Endodermal cell (in vitro differentiated cells): ENCODE measurements around the gene RBM3. TPM values are rescaled to one million over a fixed set of nuclear protein-coding genes. Genes with fewer than 3 reads are reported as not detected.

Experiments
- DNase-seq: peaks from one replicate; pipeline ENCODE4 v3.0.0-alpha.2; 2017
- H3K27ac ChIP-seq: 2 replicates; pipeline ENCODE4 v1.5.1; 2013; ENCODE audit warnings: mild to moderate bottlenecking, low read depth, low read length, moderate library complexity
- H3K27me3 ChIP-seq: 2 replicates; pipeline ENCODE4 v1.6.1; 2013; ENCODE audit warnings: mild to moderate bottlenecking, low read length, moderate library complexity; ENCODE audit not compliant: insufficient read depth, control insufficient read depth, poor library complexity, severe bottlenecking
- H3K36me3 ChIP-seq: 2 replicates; pipeline ENCODE4 v1.7.0; 2013; ENCODE audit warnings: mild to moderate bottlenecking, low read length, moderate library complexity; ENCODE audit not compliant: control insufficient read depth, insufficient read depth
- H3K4me1 ChIP-seq: one replicate; pipeline ENCODE4 v1.7.0; 2013; ENCODE audit warnings: low read length; ENCODE audit not compliant: control insufficient read depth, insufficient read depth
- H3K4me3 ChIP-seq: 2 replicates; pipeline ENCODE4 v1.5.1; 2013; ENCODE audit warnings: mild to moderate bottlenecking, low read length, moderate library complexity
- H3K9ac ChIP-seq: 2 replicates; pipeline ENCODE4 v1.6.1; 2013; ENCODE audit warnings: mild to moderate bottlenecking, low read length, moderate library complexity; ENCODE audit not compliant: poor library complexity, severe bottlenecking; ENCODE audit errors: extremely low read depth
- H3K9me3 ChIP-seq: 2 replicates; pipeline ENCODE4 v1.6.1; 2013; ENCODE audit warnings: mild to moderate bottlenecking, low read length, moderate library complexity; ENCODE audit not compliant: control insufficient read depth
- H3K27ac Mint-ChIP-seq: 2 replicates; pipeline ENCODE4 v1.8.0; 2020; ENCODE audit warnings: mixed read lengths
- H3K27me3 Mint-ChIP-seq: 2 replicates; pipeline ENCODE4 v1.8.0; 2021; ENCODE audit warnings: mild to moderate bottlenecking, mixed read lengths; ENCODE audit not compliant: insufficient read depth
- H3K36me3 Mint-ChIP-seq: 2 replicates; pipeline ENCODE4 v1.8.0; 2020; ENCODE audit warnings: low read depth, mixed read lengths
- H3K4me1 Mint-ChIP-seq: 2 replicates; pipeline ENCODE4 v1.8.0; 2020; ENCODE audit warnings: mixed read lengths
- H3K4me3 Mint-ChIP-seq: 2 replicates; pipeline ENCODE4 v1.8.0; 2020; ENCODE audit warnings: mild to moderate bottlenecking, moderate library complexity, mixed read lengths
- H3K9me3 Mint-ChIP-seq: 2 replicates; pipeline ENCODE4 v1.8.0; 2020; ENCODE audit warnings: mild to moderate bottlenecking, mixed read lengths
- WGBS, 2 experiments: methylation state at CpG; one replicate each; pipeline versions ENCODE4 v1.1.5 to v1.1.7; 2013; ENCODE audit warnings: missing lambda C conversion rate in 2 of 2, mixed read lengths in 1 of 2; ENCODE audit not compliant: insufficient coverage in 1 of 2, insufficient read length in 1 of 2; 5-methylcytosine and 5-hydroxymethylcytosine counted together
- total RNA-seq, 2 donors: library from RNA; stranded (reverse); fragmentation: NEBNext Ultra II Directional in 1 of 2; extraction: Animal tissue kit (Norgen Biotek cat#: 25700) in 1 of 2; gene quantifications; 2 replicates in 1 of 2; 3 replicates in 1 of 2; pipeline ENCODE4 v1.2.1, GENCODE V29; 2021
- TF ChIP-seq, protein P1 (sequence below): fragments of 200-600 bp; sonication (generic); conservative IDR thresholded peaks from 2 replicates; pipeline ENCODE4 v1.5.0; 2021; ENCODE audit warnings: antibody characterized with exemption, mild to moderate bottlenecking

RBM3 gene
- total RNA-seq, 2 donors from 2014 or later: 183 to 189 TPM

DNA sequence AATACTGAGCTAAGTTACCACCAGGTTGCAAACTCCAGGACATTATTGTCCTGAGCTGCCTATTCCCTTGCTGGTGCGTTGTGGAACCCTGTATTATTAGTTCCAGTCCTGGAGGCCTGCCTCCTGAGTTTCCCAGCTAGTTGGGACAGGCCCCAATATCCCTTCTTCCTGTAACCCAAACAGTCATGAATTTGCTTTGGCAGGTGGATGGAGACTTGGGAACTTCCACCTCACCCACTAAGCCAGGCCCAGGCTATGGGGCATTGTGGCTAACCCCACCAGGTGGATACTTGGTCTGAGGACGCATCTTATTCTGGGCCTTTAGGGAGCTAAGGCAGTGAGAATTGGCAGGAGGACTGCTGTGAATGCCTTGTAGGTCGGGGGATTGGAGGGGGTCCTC lies 5.0 kb downstream of the RBM3 start:
- no peak overlapping the region for H3K4me3 ChIP-seq
- H3K9me3 ChIP-seq: no peaks in the 10 kb centered on the region
- peaks cover 6% of the 10 kb centered on the region for H3K4me1 ChIP-seq
- Mint-ChIP-seq H3K27me3 (no peaks in the 10 kb centered on the region), H3K27ac (peak overlapping the region; percentile 73), H3K4me1 (peaks cover 14% of the 10 kb centered on the region), H3K4me3 (no peak overlapping the region), H3K36me3 (peaks cover 45% of the 10 kb centered on the region), H3K9me3 (peaks cover 68% of the 10 kb centered on the region)
- H3K27me3 ChIP-seq: no peaks in the 10 kb centered on the region
- peaks cover 48% of the 10 kb centered on the region for H3K36me3 ChIP-seq
- WGBS, 2 experiments: 94% methylated on average over 3 of the region's 3 CpGs; no CpG with 5 or more reads in 1 of the 2 experiments
- no peak for DNase-seq
- no peak overlapping the region for H3K9ac ChIP-seq
- no peak overlapping the region for H3K27ac ChIP-seq
- TF ChIP-seq, protein P1, sequence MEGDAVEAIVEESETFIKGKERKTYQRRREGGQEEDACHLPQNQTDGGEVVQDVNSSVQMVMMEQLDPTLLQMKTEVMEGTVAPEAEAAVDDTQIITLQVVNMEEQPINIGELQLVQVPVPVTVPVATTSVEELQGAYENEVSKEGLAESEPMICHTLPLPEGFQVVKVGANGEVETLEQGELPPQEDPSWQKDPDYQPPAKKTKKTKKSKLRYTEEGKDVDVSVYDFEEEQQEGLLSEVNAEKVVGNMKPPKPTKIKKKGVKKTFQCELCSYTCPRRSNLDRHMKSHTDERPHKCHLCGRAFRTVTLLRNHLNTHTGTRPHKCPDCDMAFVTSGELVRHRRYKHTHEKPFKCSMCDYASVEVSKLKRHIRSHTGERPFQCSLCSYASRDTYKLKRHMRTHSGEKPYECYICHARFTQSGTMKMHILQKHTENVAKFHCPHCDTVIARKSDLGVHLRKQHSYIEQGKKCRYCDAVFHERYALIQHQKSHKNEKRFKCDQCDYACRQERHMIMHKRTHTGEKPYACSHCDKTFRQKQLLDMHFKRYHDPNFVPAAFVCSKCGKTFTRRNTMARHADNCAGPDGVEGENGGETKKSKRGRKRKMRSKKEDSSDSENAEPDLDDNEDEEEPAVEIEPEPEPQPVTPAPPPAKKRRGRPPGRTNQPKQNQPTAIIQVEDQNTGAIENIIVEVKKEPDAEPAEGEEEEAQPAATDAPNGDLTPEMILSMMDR: no peak

DNA sequence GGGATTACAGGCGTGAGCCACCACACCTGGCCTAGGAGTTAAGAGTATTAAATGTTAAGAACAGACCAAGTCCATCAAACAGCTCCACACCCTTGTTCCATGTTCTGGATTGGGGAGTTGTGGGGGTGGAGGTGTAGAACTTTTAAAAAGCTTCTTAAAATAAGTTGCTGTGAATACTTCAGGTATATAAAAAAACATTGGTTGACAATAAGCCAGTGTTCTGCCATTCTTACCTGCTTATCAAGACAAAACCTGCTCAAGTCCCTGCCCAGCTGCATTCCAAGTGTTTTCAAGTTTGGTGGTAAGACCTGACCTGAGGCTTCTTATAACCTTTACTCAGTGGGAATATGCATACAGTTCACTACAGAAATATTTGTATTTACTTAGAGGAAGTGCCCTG lies 6.4 kb downstream of the RBM3 start:
- Histone ChIP-seq H3K36me3 (peaks cover 40% of the 10 kb centered on the region), H3K27me3 (no peaks in the 10 kb centered on the region), H3K4me3 (no peak overlapping the region), H3K9ac (no peak overlapping the region), H3K4me1 (peaks cover 4% of the 10 kb centered on the region), H3K9me3 (no peaks in the 10 kb centered on the region), H3K27ac (no peak overlapping the region)
- TF ChIP-seq, protein P1: no peak
- no CpG with 5 or more reads among the region's 1 CpG for WGBS, 2 experiments
- Mint-ChIP-seq H3K9me3 (peaks cover 63% of the 10 kb centered on the region), H3K27me3 (no peaks in the 10 kb centered on the region), H3K4me3 (no peak overlapping the region), H3K27ac (no peak overlapping the region), H3K36me3 (peaks cover 36% of the 10 kb centered on the region), H3K4me1 (peaks cover 14% of the 10 kb centered on the region)
- DNase-seq: no peak

DNA sequence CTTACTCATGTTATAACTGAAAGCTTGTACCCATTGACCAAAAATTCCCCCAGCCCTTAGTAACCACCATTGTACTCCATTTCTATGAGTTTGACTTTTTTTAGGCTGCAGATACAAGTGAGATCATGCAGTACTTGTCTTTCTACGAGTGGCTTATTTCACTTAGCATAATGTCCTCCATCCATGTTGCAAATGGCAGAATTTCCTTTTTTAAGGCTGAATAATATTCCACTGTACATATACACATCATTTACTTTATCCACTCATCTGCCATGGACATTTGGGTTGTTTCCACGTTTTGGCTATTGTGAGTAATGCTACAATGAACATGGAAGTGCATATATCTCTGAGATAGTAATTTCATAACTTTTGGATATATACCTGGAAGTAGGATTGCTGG lies 10.4 kb downstream of the RBM3 start:
- H3K9ac ChIP-seq: no peak overlapping the region
- peaks cover 3% of the 10 kb centered on the region for H3K36me3 Mint-ChIP-seq
- H3K9me3 ChIP-seq: no peaks in the 10 kb centered on the region
- H3K4me3 ChIP-seq: no peak overlapping the region
- H3K4me3 Mint-ChIP-seq: no peak overlapping the region
- TF ChIP-seq, protein P1: no peak
- no peak for DNase-seq
- H3K4me1 Mint-ChIP-seq: peaks cover 2% of the 10 kb centered on the region
- H3K27me3 ChIP-seq: no peaks in the 10 kb centered on the region
- peaks cover 4% of the 10 kb centered on the region for H3K36me3 ChIP-seq
- no peak overlapping the region for H3K27ac ChIP-seq
- no peaks in the 10 kb centered on the region for H3K27me3 Mint-ChIP-seq
- H3K27ac Mint-ChIP-seq: no peak overlapping the region
- H3K4me1 ChIP-seq: no peaks in the 10 kb centered on the region
- peaks cover 58% of the 10 kb centered on the region for H3K9me3 Mint-ChIP-seq
- 79% methylated on average over 2 of the region's 2 CpGs; no CpG with 5 or more reads in 1 of the 2 experiments for WGBS, 2 experiments
